Liver (tissue), 9 donors: Measurements from ENCODE around the gene THBS1. TPM values are rescaled to one million over a fixed set of nuclear protein-coding genes. Genes with fewer than 3 reads are reported as not detected.

Source experiments
- DNase-seq: peaks from one replicate; pipeline ENCODE4 v3.0.0-alpha.2; 2017; ENCODE audit warnings: low spot score
- H3K27ac ChIP-seq, 2 donors: one replicate each; pipeline ENCODE4 v1.7.0; 2013; ENCODE audit warnings: inconsistent platforms in 2 of 2, low read length in 2 of 2, control low read depth in 1 of 2, low read depth in 1 of 2, mild to moderate bottlenecking in 1 of 2
- H3K27me3 ChIP-seq, 4 donors: one replicate each; pipeline versions ENCODE4 v1.6.1 to v1.7.0; 2013; ENCODE audit warnings: low read length in 3 of 4, inconsistent platforms in 1 of 4, mild to moderate bottlenecking in 1 of 4, moderate library complexity in 1 of 4; ENCODE audit not compliant: control insufficient read depth in 4 of 4, insufficient read depth in 4 of 4
- H3K36me3 ChIP-seq, 4 donors: one replicate each; pipeline versions ENCODE4 v1.6.1 to v1.7.0; 2013; ENCODE audit warnings: low read length in 3 of 4, mild to moderate bottlenecking in 3 of 4, low read depth in 1 of 4, moderate library complexity in 1 of 4; ENCODE audit not compliant: control insufficient read depth in 4 of 4, insufficient read depth in 3 of 4
- H3K4me1 ChIP-seq, 4 donors: one replicate each; pipeline versions ENCODE4 v1.6.1 to v1.7.0; 2013; ENCODE audit warnings: low read length in 3 of 4, mild to moderate bottlenecking in 3 of 4, moderate library complexity in 1 of 4; ENCODE audit not compliant: control insufficient read depth in 4 of 4, insufficient read depth in 4 of 4
- H3K4me3 ChIP-seq, 3 donors: one replicate each; pipeline versions ENCODE4 v1.6.1 to v1.7.0; 2013; ENCODE audit warnings: low read length in 3 of 3, control low read depth in 1 of 3, low read depth in 1 of 3, mild to moderate bottlenecking in 1 of 3
- H3K9ac ChIP-seq, 2 donors: one replicate each; pipeline ENCODE4 v1.7.0; 2013; ENCODE audit warnings: low read length in 2 of 2, mild to moderate bottlenecking in 2 of 2, moderate library complexity in 2 of 2, control low read depth in 1 of 2, low read depth in 1 of 2
- H3K9me3 ChIP-seq, 4 donors: one replicate each; pipeline versions ENCODE4 v1.6.1 to v1.7.0; 2013; ENCODE audit warnings: low read length in 3 of 4; ENCODE audit not compliant: control insufficient read depth in 4 of 4
- EGR1 ChIP-seq, 2 donors: IDR thresholded peaks; 2 replicates each; pipeline ENCODE4 v1.6.1; 2016 to 2018; ENCODE audit warnings: antibody characterized with exemption in 2 of 2, low read depth in 2 of 2
- FOXA1 ChIP-seq: IDR thresholded peaks from 2 replicates; pipeline ENCODE4 v1.6.1; 2016; ENCODE audit warnings: antibody characterized with exemption
- FOXA2 ChIP-seq: IDR thresholded peaks from 2 replicates; pipeline ENCODE4 v1.6.1; 2016; ENCODE audit warnings: antibody characterized with exemption
- GABPA ChIP-seq, 2 donors: IDR thresholded peaks in 1 of 2; conservative IDR thresholded peaks in 1 of 2; 2 replicates each; pipeline ENCODE4 v1.6.1; 2016; ENCODE audit warnings: antibody characterized with exemption in 2 of 2, mild to moderate bottlenecking in 1 of 2, moderate library complexity in 1 of 2
- HNF4A ChIP-seq, 2 donors: conservative IDR thresholded peaks; 2 replicates each; pipeline ENCODE4 v1.6.1; 2016; ENCODE audit warnings: antibody characterized with exemption in 2 of 2, mild to moderate bottlenecking in 2 of 2
- HNF4G ChIP-seq: IDR thresholded peaks from 2 replicates; pipeline ENCODE4 v1.6.1; 2016; ENCODE audit warnings: antibody characterized with exemption
- JUND ChIP-seq, 2 donors: IDR thresholded peaks; 2 replicates each; pipeline ENCODE4 v1.6.1; 2016; ENCODE audit warnings: antibody characterized with exemption in 2 of 2
- NR2F2 ChIP-seq: IDR thresholded peaks from 2 replicates; pipeline ENCODE4 v1.6.1; 2016; ENCODE audit warnings: antibody characterized with exemption
- RAD21 ChIP-seq, 2 donors: IDR thresholded peaks; 2 replicates each; pipeline ENCODE4 v1.6.1; 2016; ENCODE audit warnings: antibody characterized with exemption in 2 of 2, mild to moderate bottlenecking in 2 of 2
- RXRA ChIP-seq, 2 donors: IDR thresholded peaks; 2 replicates each; pipeline ENCODE4 v1.6.1; 2017 to 2018; ENCODE audit warnings: antibody characterized with exemption in 2 of 2, mild to moderate bottlenecking in 1 of 2
- TAF1 ChIP-seq: conservative IDR thresholded peaks from 2 replicates; pipeline ENCODE4 v1.6.1; 2016; ENCODE audit warnings: antibody characterized with exemption, mild to moderate bottlenecking
- YY1 ChIP-seq: IDR thresholded peaks from 2 replicates; pipeline ENCODE4 v1.6.1; 2016; ENCODE audit warnings: antibody characterized with exemption, mild to moderate bottlenecking
- WGBS: extraction: QIAGEN DNeasy Blood & Tissue Kit; methylation state at CpG from one replicate; pipeline ENCODE4 v1.1.7; 2013; 5-methylcytosine and 5-hydroxymethylcytosine counted together
- polyA plus RNA-seq, 2 donors: library from polyadenylated mRNA; stranded (reverse) in 1 of 2; unstranded in 1 of 2; fragments of 200-250 nt in 1 of 2; fragments of >200 nt in 1 of 2; fragmentation: Nextera tagmentation in 1 of 2; extraction: Ambion mirVana in 1 of 2; gene quantifications; one replicate each; pipeline versions ENCODE4 v1.2.1 to v1.2.3, GENCODE V29; 2013 to 2015
- total RNA-seq, 2 donors: library from RNA; depleted of rRNA; stranded (reverse); fragments of >200 nt; gene quantifications; one replicate each; pipeline ENCODE4 v1.2.3, GENCODE V29; 2014
- TF ChIP-seq, protein P1 (sequence below): fragments of 150-350 bp; IDR thresholded peaks from 2 replicates; pipeline ENCODE4 v1.5.1; 2017; ENCODE audit warnings: improper control_type of control experiment, low read depth, low read length; ENCODE audit not compliant: missing input control
- TF ChIP-seq, protein P2 (sequence below): IDR thresholded peaks from 2 replicates; pipeline ENCODE4 v1.6.1; 2016; ENCODE audit warnings: antibody characterized with exemption
- TF ChIP-seq, protein P3 (sequence below): IDR thresholded peaks from 2 replicates; pipeline ENCODE4 v1.6.1; 2016; ENCODE audit warnings: antibody characterized with exemption, mild to moderate bottlenecking
- TF ChIP-seq, protein P4 (sequence below): IDR thresholded peaks from 2 replicates; pipeline ENCODE4 v1.6.1; 2016; ENCODE audit warnings: antibody characterized with exemption
- donor health status: healthy.
- donor health status: healthy.
- donor health status: healthy.
- donor health status: healthy.
- donor health status: healthy.

The THBS1 gene
- total and polyA plus RNA-seq, 4 donors: 8.9 to 73.6 (median 22.6) TPM

DNA sequence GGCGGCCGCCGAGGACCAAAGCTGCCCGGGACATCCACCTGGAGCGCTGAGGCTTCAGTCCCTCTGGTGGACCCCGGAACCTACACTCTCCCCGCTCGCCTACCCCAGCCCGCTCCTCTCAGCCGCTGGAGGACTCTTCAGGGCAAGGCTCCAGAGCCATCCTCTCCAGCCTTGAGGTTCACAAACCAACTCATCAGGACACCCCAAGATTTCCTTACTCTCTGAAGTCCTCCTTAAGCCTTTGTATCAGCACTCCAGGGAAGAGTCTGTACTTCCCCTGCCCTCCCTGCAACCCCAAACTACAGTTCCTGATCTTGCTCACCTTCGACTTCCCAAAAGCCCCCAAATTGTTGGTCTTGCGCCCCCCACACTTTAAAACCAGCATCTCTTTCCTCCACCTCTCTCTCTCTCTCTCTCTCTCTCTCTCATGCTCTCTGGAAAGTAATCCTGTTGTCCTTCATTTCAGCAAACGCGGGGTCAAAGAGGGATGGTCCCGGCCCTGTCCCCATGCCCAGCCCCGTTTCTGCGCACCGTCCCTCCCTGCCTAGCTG is 438 bp downstream of the THBS1 start:
- peak overlapping the region; percentile 36 to 71 for H3K9ac ChIP-seq
- TF ChIP-seq, protein P1, sequence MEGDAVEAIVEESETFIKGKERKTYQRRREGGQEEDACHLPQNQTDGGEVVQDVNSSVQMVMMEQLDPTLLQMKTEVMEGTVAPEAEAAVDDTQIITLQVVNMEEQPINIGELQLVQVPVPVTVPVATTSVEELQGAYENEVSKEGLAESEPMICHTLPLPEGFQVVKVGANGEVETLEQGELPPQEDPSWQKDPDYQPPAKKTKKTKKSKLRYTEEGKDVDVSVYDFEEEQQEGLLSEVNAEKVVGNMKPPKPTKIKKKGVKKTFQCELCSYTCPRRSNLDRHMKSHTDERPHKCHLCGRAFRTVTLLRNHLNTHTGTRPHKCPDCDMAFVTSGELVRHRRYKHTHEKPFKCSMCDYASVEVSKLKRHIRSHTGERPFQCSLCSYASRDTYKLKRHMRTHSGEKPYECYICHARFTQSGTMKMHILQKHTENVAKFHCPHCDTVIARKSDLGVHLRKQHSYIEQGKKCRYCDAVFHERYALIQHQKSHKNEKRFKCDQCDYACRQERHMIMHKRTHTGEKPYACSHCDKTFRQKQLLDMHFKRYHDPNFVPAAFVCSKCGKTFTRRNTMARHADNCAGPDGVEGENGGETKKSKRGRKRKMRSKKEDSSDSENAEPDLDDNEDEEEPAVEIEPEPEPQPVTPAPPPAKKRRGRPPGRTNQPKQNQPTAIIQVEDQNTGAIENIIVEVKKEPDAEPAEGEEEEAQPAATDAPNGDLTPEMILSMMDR: no peak
- no peak for TF ChIP-seq YY1
- TF ChIP-seq FOXA1: no peak
- no peak for TF ChIP-seq HNF4A (conservative IDR thresholded peaks at IDR 0.05)
- no peak for TF ChIP-seq JUND (IDR thresholded peaks at IDR 0.05)
- peaks cover 0 to 27% (median 13%) of the 10 kb centered on the region in 4 donors for H3K36me3 ChIP-seq
- DNase-seq: no peak
- 8% methylated on average over 18 of the region's 18 CpGs for WGBS
- peak overlapping the region; percentile 46 to 85 (median 64) for H3K4me3 ChIP-seq
- H3K9me3 ChIP-seq: no peaks in the 10 kb centered on the region
- no peaks in the 10 kb centered on the region for H3K27me3 ChIP-seq
- H3K4me1 ChIP-seq: peaks cover 4 to 53% (median 23%) of the 10 kb centered on the region in 4 donors
- peak overlapping the region; percentile 36 to 78 for H3K27ac ChIP-seq

DNA sequence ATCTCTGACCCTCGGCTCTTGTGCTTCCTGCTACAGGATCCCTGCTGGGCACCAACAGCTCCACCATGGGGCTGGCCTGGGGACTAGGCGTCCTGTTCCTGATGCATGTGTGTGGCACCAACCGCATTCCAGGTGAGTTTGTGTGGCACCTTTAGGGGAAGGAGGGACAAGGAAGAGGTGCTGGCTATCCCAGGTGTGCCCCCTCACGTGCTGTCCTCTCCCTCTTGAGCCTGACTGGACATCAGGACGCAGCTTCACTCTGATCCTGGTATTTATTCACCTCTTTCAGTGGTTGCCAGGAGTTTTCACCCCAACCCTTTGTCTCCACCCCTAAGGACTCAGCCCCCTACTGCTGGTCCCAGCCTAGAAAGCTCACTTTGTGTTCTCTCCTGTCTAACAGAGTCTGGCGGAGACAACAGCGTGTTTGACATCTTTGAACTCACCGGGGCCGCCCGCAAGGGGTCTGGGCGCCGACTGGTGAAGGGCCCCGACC is 960 bp downstream of the THBS1 start:
- peaks cover 4 to 54% (median 25%) of the 10 kb centered on the region in 4 donors for H3K4me1 ChIP-seq
- H3K4me3 ChIP-seq: peak overlapping the region; percentile 46 to 85 (median 64)
- TF ChIP-seq, protein P2, sequence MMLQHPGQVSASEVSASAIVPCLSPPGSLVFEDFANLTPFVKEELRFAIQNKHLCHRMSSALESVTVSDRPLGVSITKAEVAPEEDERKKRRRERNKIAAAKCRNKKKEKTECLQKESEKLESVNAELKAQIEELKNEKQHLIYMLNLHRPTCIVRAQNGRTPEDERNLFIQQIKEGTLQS: no peak
- TF ChIP-seq YY1: no peak
- TF ChIP-seq, protein P3, sequence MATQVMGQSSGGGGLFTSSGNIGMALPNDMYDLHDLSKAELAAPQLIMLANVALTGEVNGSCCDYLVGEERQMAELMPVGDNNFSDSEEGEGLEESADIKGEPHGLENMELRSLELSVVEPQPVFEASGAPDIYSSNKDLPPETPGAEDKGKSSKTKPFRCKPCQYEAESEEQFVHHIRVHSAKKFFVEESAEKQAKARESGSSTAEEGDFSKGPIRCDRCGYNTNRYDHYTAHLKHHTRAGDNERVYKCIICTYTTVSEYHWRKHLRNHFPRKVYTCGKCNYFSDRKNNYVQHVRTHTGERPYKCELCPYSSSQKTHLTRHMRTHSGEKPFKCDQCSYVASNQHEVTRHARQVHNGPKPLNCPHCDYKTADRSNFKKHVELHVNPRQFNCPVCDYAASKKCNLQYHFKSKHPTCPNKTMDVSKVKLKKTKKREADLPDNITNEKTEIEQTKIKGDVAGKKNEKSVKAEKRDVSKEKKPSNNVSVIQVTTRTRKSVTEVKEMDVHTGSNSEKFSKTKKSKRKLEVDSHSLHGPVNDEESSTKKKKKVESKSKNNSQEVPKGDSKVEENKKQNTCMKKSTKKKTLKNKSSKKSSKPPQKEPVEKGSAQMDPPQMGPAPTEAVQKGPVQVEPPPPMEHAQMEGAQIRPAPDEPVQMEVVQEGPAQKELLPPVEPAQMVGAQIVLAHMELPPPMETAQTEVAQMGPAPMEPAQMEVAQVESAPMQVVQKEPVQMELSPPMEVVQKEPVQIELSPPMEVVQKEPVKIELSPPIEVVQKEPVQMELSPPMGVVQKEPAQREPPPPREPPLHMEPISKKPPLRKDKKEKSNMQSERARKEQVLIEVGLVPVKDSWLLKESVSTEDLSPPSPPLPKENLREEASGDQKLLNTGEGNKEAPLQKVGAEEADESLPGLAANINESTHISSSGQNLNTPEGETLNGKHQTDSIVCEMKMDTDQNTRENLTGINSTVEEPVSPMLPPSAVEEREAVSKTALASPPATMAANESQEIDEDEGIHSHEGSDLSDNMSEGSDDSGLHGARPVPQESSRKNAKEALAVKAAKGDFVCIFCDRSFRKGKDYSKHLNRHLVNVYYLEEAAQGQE: no peak
- TF ChIP-seq HNF4A (conservative IDR thresholded peaks at IDR 0.05): no peak
- TF ChIP-seq NR2F2: peak; percentile 81
- TF ChIP-seq, protein P1: peak; percentile 57
- no peak for TF ChIP-seq RXRA (IDR thresholded peaks at IDR 0.05)
- TF ChIP-seq TAF1: no peak
- TF ChIP-seq JUND (IDR thresholded peaks at IDR 0.05): no peak
- TF ChIP-seq HNF4G: no peak
- TF ChIP-seq RAD21 (IDR thresholded peaks at IDR 0.05): peak; percentile 78 to 84
- TF ChIP-seq GABPA (IDR thresholded peaks at IDR 0.05 in 1 of 2, conservative IDR thresholded peaks at IDR 0.05 in 1 of 2): no peak
- TF ChIP-seq, protein P4, sequence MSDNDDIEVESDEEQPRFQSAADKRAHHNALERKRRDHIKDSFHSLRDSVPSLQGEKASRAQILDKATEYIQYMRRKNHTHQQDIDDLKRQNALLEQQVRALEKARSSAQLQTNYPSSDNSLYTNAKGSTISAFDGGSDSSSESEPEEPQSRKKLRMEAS: no peak
- no peak for TF ChIP-seq FOXA1
- TF ChIP-seq EGR1 (IDR thresholded peaks at IDR 0.05; ENCODE audit: low read depth in 2 of 2): no peak
- no peak for TF ChIP-seq FOXA2
- no peaks in the 10 kb centered on the region for H3K27me3 ChIP-seq
- peak overlapping the region; percentile 36 to 78 for H3K27ac ChIP-seq
- peak overlapping the region in 1 of 2 donors; percentile 36 for H3K9ac ChIP-seq
- 64% methylated on average over 13 of the region's 13 CpGs for WGBS
- peaks cover 0 to 27% (median 13%) of the 10 kb centered on the region in 4 donors for H3K36me3 ChIP-seq
- H3K9me3 ChIP-seq: no peaks in the 10 kb centered on the region
- no peak for DNase-seq
